HL-60 (cell line): Measurements from ENCODE around the gene NKD1.

ENCODE experiments used
- DNase-seq, 2 experiments: peaks; one replicate each; pipeline ENCODE4 v3.0.0-alpha.2; 2010 to 2020; ENCODE audit warnings: low read depth in 1 of 2, low spot score in 1 of 2
- H3K27ac ChIP-seq: fragments of 250-450 bp; sonication (Bioruptor Pico); replicated peaks from 2 replicates; pipeline ENCODE4 v1.5.1; 2020; ENCODE audit warnings: mild to moderate bottlenecking, moderate library complexity
- H3K27me3 ChIP-seq: fragments of 250-450 bp; sonication (Bioruptor Pico); 2 replicates; pipeline ENCODE4 v1.5.1; 2021; ENCODE audit warnings: mild to moderate bottlenecking, moderate library complexity; ENCODE audit not compliant: insufficient read depth, poor library complexity, severe bottlenecking
- H3K4me3 ChIP-seq: replicated peaks from 2 replicates; pipeline ENCODE4 v1.5.1; 2011; ENCODE audit warnings: mild to moderate bottlenecking, control low read depth, low read length; ENCODE audit not compliant: insufficient read depth
- CTCF ChIP-seq: IDR thresholded peaks from one replicate; pipeline ENCODE4 v1.5.1; 2011; ENCODE audit warnings: low read length, control low read depth, inconsistent platforms; ENCODE audit not compliant: insufficient read depth
- GABPA ChIP-seq: IDR thresholded peaks from 2 replicates; pipeline ENCODE4 v1.6.1; 2012; ENCODE audit warnings: low read depth
- POLR2AphosphoS5 ChIP-seq: IDR thresholded peaks from 2 replicates; pipeline ENCODE4 v1.6.1; 2012; ENCODE audit warnings: low read depth
- REST ChIP-seq: IDR thresholded peaks from 2 replicates; pipeline ENCODE4 v1.6.1; 2012; ENCODE audit warnings: low read depth; ENCODE audit not compliant: insufficient replicate concordance
- SPI1 ChIP-seq: IDR thresholded peaks from 2 replicates; pipeline ENCODE4 v1.6.1; 2012; ENCODE audit warnings: low read depth, mild to moderate bottlenecking, borderline replicate concordance

NKD1 gene

GRCh38 chr16:50562657-50563056 is 14.5 kb downstream of the NKD1 start:
- no peak overlapping the region for H3K27ac ChIP-seq
- no peak overlapping the region for H3K4me3 ChIP-seq
- TF ChIP-seq REST = no peak
- no peak for TF ChIP-seq CTCF
- no peak for TF ChIP-seq SPI1
- no peak for TF ChIP-seq POLR2AphosphoS5
- TF ChIP-seq GABPA = no peak
- DNase-seq = no peak
- H3K27me3 ChIP-seq = no peaks in the 10 kb centered on the region

- no peak for TF ChIP-seq CTCF
- no peak for TF ChIP-seq SPI1
- no peak for TF ChIP-seq GABPA
- TF ChIP-seq REST = no peak
- TF ChIP-seq POLR2AphosphoS5 = no peak
- Histone ChIP-seq H3K4me3 (no peak overlapping the region), H3K27ac (no peak overlapping the region), H3K27me3 (no peaks in the 10 kb centered on the region)
- DNase-seq = no peak
These were observed 15.8 kb downstream of the NKD1 start for GRCh38 chr16:50563989-50564388.

GRCh38 chr16:50565428-50565827 is 17.2 kb downstream of the NKD1 start:
- TF ChIP-seq REST (no peak), CTCF (no peak), SPI1 (no peak)

More at GRCh38 chr16:50565428-50565827, 17.2 kb downstream of the NKD1 start:
- H3K27me3 ChIP-seq = no peaks in the 10 kb centered on the region
- H3K4me3 ChIP-seq = no peak overlapping the region
- H3K27ac ChIP-seq = no peak overlapping the region
- no peak for DNase-seq
